Smooth muscle cell (in vitro differentiated cells): Measurements from ENCODE around the gene ARL15. TPM values are rescaled to one million over a fixed set of nuclear protein-coding genes. Genes with fewer than 3 reads are reported as not detected.

Experiments used
- DNase-seq: peaks from one replicate; lab custom pipeline; 2025; ENCODE audit not compliant: unreplicated experiment; lab: John Stamatoyannopoulos, UW
- H2AFZ ChIP-seq: fragments of 200-600 bp; sonication (generic); 2 replicates; pipeline ENCODE4 v1.6.0; 2016; ENCODE audit warnings: antibody characterized with exemption, low read depth, mild to moderate bottlenecking
- H3F3A ChIP-seq: fragments of 200-600 bp; sonication (generic); 2 replicates; pipeline ENCODE4 v1.6.0; 2017; ENCODE audit warnings: antibody characterized with exemption, low read depth
- H3K27ac ChIP-seq: fragments of 200-600 bp; sonication (generic); 2 replicates; pipeline ENCODE4 v1.5.1; 2016; ENCODE audit warnings: low read depth, mild to moderate bottlenecking
- H3K27me3 ChIP-seq: fragments of 200-600 bp; sonication (generic); 2 replicates; pipeline ENCODE4 v1.6.1; 2016; ENCODE audit warnings: low read depth, mild to moderate bottlenecking
- H3K36me3 ChIP-seq: fragments of 200-600 bp; sonication (generic); 2 replicates; pipeline ENCODE4 v1.5.1; 2016; ENCODE audit warnings: low read depth
- H3K4me1 ChIP-seq: fragments of 200-600 bp; sonication (generic); 2 replicates; pipeline ENCODE4 v1.5.1; 2016; ENCODE audit warnings: low read depth
- H3K4me2 ChIP-seq: fragments of 200-600 bp; sonication (generic); 2 replicates; pipeline ENCODE4 v1.6.0; 2016; ENCODE audit warnings: mild to moderate bottlenecking
- H3K4me3 ChIP-seq: fragments of 200-600 bp; sonication (generic); 2 replicates; pipeline ENCODE4 v1.5.1; 2016; ENCODE audit warnings: mild to moderate bottlenecking
- H3K79me2 ChIP-seq: fragments of 200-600 bp; sonication (generic); 2 replicates; pipeline ENCODE4 v1.6.0; 2016; ENCODE audit warnings: low read depth, mild to moderate bottlenecking
- H3K9ac ChIP-seq: fragments of 200-600 bp; sonication (generic); 2 replicates; pipeline ENCODE4 v1.6.0; 2016; ENCODE audit warnings: low read depth
- H3K9me3 ChIP-seq: fragments of 200-600 bp; sonication (generic); replicated peaks from 2 replicates; pipeline ENCODE4 v1.5.1; 2016; ENCODE audit warnings: low read depth
- H4K20me1 ChIP-seq: fragments of 200-600 bp; sonication (generic); 2 replicates; pipeline ENCODE4 v1.6.0; 2016; ENCODE audit warnings: low read depth
- CTCF ChIP-seq: fragments of 200-600 bp; sonication (generic); IDR thresholded peaks from 2 replicates; pipeline ENCODE4 v1.5.1; 2017; ENCODE audit warnings: borderline replicate concordance, mild to moderate bottlenecking, antibody characterized with exemption; ENCODE audit not compliant: insufficient read depth, poor library complexity, severe bottlenecking
- WGBS: methylation state at CpG from one replicate; pipeline ENCODE4 v1.1.7; 2016; ENCODE audit warnings: low lambda C conversion rate; 5-methylcytosine and 5-hydroxymethylcytosine counted together
- polyA plus RNA-seq: library from polyadenylated mRNA; unstranded; fragments of >200 nt; fragmentation: Nextera tagmentation; extraction: Ambion mirVana; gene quantifications from 2 replicates; pipeline ENCODE4 v1.2.1, GENCODE V29; 2016
- total RNA-seq: library from RNA; depleted of rRNA; stranded (reverse); fragments of >200 nt; gene quantifications from 2 replicates; pipeline ENCODE4 v1.2.3, GENCODE V29; 2014

Gene ARL15
- total and polyA plus RNA-seq, 2 experiments from 2014 or later = 9.8 to 51.1 TPM

- Histone ChIP-seq H3F3A (no peaks in the 10 kb centered on the region), H3K36me3 (no peaks in the 10 kb centered on the region), H3K9me3 (no peaks in the 10 kb centered on the region), H3K79me2 (peaks cover 14% of the 10 kb centered on the region), H3K4me2 (no peak overlapping the region), H4K20me1 (peaks cover 19% of the 10 kb centered on the region), H3K27me3 (no peaks in the 10 kb centered on the region), H2AFZ (no peak overlapping the region), H3K4me1 (peaks cover 47% of the 10 kb centered on the region), H3K4me3 (no peak overlapping the region), H3K27ac (no peak overlapping the region), H3K9ac (no peak overlapping the region)
- no peak for DNase-seq
- 65% methylated on average over 8 of the region's 8 CpGs for WGBS
- peak; percentile 80 for TF ChIP-seq CTCF
Measured at GRCh38 chr5:54217826-54218503, 92.4 kb downstream of the ARL15 start.

DNA sequence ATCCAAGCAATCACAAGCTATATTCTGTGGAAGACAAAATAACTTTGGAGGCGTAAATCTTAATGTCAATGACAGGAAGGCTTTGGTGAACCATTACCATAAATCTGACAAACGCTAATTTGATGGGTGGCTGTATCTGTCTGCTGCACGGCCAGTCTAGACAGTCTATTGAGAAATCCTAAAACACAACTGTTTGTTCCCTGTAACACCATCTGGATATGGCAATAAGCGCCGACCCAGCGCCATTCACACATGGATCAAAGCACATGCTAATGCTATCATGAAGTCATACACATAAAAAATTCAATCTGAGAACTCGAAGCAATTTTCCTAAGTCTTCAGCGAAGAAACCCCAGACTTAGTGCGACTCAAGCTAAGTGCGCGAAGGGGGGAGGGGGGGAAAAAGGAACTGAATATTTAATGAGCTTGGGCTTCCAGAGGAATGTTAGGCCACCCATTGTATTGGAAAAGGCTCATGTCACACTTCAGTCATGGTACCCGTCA, 95.1 kb downstream of the ARL15 start:
- H3F3A ChIP-seq = no peaks in the 10 kb centered on the region
- no peak overlapping the region for H3K4me3 ChIP-seq
- H3K79me2 ChIP-seq = peaks cover 3% of the 10 kb centered on the region
- TF ChIP-seq CTCF = no peak
- DNase-seq = no peak
- H4K20me1 ChIP-seq = peaks cover 36% of the 10 kb centered on the region
- H3K36me3 ChIP-seq = no peaks in the 10 kb centered on the region
- no peak overlapping the region for H3K27ac ChIP-seq
- H3K4me1 ChIP-seq = peaks cover 67% of the 10 kb centered on the region
- H3K4me2 ChIP-seq = peak overlapping the region; percentile 45
- no peak overlapping the region for H2AFZ ChIP-seq
- 14% methylated on average over 12 of the region's 12 CpGs for WGBS
- H3K9me3 ChIP-seq = no peaks in the 10 kb centered on the region
- no peak overlapping the region for H3K9ac ChIP-seq
- H3K27me3 ChIP-seq = no peaks in the 10 kb centered on the region

DNA sequence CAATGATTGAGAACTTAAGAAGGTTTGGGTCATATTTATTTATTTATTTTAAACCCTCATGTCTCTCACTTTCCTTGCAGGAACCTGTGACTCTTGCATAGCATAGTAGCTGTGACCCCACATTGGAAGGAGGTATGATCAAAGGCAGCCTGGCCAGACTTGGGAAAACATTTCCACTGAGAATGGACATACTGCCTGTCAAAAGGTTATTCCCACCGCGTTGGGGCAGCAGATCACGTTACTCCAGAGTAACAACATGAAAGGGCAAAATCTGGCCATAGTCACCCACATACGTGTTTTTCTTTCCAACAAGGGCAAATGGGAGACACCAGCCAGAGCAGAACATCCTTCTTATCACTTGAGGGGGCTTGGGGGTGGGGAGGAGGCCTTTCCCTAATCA, 95.7 kb downstream of the ARL15 start:
- Histone ChIP-seq H4K20me1 (peaks cover 36% of the 10 kb centered on the region), H3K36me3 (no peaks in the 10 kb centered on the region), H3K79me2 (no peaks in the 10 kb centered on the region), H3F3A (no peaks in the 10 kb centered on the region), H3K9ac (no peak overlapping the region), H2AFZ (no peak overlapping the region), H3K9me3 (no peaks in the 10 kb centered on the region), H3K4me3 (no peak overlapping the region), H3K27ac (peak overlapping the region; percentile 10), H3K27me3 (no peaks in the 10 kb centered on the region), H3K4me2 (peak overlapping the region; percentile 45), H3K4me1 (peaks cover 67% of the 10 kb centered on the region)
- DNase-seq = no peak
- WGBS = 28% methylated on average over 4 of the region's 4 CpGs
- no peak for TF ChIP-seq CTCF

DNA sequence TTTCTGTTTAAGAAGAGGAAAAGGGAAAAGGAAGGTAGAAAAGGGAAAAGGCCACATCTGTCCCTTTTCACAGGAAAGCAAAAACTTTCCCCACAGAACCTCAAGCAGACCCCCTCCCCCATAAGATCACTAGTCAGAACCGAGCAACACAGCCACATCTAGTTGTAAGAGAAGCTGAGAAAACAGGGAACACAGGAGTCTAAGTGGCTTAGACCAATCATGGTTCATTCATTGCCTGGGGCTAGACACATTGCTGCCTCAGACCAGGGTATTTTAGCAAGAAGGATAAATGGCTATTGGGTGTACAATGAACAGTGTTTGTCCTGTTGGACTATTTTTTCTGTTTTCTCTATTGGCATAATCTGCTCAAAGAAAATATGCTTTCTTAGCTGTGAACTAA, 98.0 kb downstream of the ARL15 start:
- H3K79me2 ChIP-seq = no peaks in the 10 kb centered on the region
- H3F3A ChIP-seq = no peaks in the 10 kb centered on the region
- no peaks in the 10 kb centered on the region for H3K9me3 ChIP-seq
- no peaks in the 10 kb centered on the region for H3K36me3 ChIP-seq
- TF ChIP-seq CTCF = no peak
- no peaks in the 10 kb centered on the region for H3K27me3 ChIP-seq
- H3K4me1 ChIP-seq = peaks cover 63% of the 10 kb centered on the region
- 52% methylated on average over 1 of the region's 1 CpG for WGBS
- H2AFZ ChIP-seq = no peak overlapping the region
- H3K4me3 ChIP-seq = no peak overlapping the region
- H4K20me1 ChIP-seq = peaks cover 44% of the 10 kb centered on the region
- H3K4me2 ChIP-seq = no peak overlapping the region
- no peak overlapping the region for H3K9ac ChIP-seq
- no peak overlapping the region for H3K27ac ChIP-seq
- no peak for DNase-seq
